GM12864 (cell line): ENCODE results near the gene RXFP4.

Experiments used
- DNase-seq: peaks from one replicate; pipeline ENCODE4 v3.0.0-alpha.2; 2011; ENCODE audit warnings: low read depth
- H3K4me3 ChIP-seq: 2 replicates; pipeline ENCODE4 v1.5.1; 2011; ENCODE audit warnings: mild to moderate bottlenecking, low read depth, low read length, control low read depth
- TF ChIP-seq, protein P1 (sequence below): IDR thresholded peaks from 2 replicates; pipeline ENCODE4 v1.5.1; 2011; ENCODE audit warnings: low read depth, mild to moderate bottlenecking, moderate library complexity, low read length, control low read depth, inconsistent platforms; ENCODE audit errors: missing control alignments

RXFP4 gene

DNA sequence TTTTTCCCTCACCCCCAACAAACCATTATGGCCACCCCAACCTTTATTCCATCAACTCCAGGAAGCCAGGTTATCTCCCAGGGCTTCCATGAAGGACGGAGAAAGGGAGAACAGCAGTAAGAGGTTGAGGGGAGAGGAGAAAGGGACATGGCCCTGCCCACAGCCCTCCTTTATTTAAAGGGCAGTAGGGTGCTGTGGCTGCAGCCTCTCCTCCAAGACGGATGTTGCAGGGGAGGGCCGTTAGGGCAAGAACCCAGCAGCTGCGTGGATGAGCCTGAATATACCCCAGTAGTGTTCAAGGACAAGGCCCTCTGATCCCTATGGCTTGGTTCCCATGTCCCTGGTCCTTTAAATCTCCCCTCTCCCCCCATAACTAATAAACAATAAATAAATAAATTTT lies 5.9 kb downstream of the RXFP4 start:
- H3K4me3 ChIP-seq = no peak overlapping the region
- TF ChIP-seq, protein P1, sequence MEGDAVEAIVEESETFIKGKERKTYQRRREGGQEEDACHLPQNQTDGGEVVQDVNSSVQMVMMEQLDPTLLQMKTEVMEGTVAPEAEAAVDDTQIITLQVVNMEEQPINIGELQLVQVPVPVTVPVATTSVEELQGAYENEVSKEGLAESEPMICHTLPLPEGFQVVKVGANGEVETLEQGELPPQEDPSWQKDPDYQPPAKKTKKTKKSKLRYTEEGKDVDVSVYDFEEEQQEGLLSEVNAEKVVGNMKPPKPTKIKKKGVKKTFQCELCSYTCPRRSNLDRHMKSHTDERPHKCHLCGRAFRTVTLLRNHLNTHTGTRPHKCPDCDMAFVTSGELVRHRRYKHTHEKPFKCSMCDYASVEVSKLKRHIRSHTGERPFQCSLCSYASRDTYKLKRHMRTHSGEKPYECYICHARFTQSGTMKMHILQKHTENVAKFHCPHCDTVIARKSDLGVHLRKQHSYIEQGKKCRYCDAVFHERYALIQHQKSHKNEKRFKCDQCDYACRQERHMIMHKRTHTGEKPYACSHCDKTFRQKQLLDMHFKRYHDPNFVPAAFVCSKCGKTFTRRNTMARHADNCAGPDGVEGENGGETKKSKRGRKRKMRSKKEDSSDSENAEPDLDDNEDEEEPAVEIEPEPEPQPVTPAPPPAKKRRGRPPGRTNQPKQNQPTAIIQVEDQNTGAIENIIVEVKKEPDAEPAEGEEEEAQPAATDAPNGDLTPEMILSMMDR = no peak
- no peak for DNase-seq

DNA sequence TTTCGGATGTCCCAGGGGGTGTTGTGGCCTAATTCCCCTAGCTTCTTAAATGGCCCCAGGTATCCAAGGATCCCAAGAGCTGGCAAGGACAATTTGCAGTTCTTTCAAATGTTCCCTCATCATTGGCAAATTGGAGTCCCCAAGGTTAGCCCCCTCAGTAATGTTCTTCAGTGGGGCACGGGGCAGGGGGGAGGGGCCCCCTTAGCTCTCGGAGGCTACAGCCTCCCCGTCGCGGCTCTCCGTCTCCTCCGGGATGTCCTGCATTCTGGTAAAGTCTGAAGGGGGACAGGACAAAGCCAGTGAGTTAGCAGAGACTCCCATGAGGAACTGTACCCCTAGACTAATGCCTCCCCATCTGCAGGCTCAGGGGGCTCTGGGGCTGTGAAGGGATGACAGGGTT lies 6.3 kb downstream of the RXFP4 start:
- no peak overlapping the region for H3K4me3 ChIP-seq
- no peak for DNase-seq
- TF ChIP-seq, protein P1 = no peak

DNA sequence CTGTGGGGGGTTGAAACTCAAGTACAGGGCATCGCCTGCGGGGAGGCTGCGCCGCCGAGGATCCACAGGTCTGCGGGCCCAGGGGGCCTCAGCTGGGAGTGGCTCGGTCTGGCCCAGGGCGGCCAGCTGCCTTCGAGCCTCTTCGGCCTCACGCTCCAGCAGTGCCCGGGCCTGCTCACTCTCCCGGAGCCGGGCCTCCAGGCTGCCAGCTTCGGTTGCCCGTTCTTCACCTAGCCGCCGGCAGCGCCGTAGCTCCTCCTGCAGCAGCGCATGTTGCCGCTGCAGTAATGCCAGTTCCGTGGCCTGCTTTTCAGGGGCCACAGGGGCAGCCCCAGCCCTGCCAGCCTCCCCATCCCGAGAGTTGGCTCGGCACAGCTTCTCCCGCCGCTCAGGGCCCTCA lies 9.4 kb downstream of the RXFP4 start:
- no peak for DNase-seq
- TF ChIP-seq, protein P1 = no peak
- H3K4me3 ChIP-seq = no peak overlapping the region

DNA sequence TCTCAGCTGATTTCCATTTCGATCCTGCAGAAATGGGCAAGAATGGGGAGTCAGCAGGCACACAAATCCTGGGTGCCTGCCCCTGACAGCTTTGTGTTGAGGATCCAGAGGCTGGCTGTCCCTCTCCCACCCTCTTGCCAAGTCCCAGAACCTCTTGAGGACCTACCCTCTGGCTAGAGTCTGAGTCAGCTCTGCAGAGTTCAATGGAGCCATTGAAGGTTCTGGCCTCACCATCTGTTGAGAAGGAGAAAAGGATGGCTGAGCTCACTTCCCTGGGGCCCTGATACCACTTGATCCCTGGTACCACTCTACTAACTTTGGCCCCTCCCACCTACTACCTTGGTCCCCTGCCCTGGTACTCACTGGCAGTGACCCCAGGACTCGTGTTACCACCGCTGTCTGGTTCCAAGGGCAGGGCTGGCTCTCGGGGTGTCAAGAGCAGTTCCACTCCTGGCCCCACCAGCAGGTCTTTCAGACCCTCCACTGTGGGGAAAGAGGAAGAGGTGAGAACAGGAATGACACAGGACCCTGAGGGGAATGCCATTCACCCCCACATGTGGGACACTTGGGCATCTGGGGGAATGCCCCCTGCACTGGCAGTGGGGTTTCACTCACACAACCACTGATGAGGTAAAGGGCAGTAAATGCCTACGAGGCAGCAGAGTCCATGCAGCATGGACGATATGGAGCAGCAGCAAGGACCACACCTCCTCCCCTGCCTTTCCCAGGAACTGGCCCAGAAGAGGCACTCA lies 10.5 kb downstream of the RXFP4 start:
- TF ChIP-seq, protein P1 = no peak
- no peak for DNase-seq
- no peak overlapping the region for H3K4me3 ChIP-seq

DNA sequence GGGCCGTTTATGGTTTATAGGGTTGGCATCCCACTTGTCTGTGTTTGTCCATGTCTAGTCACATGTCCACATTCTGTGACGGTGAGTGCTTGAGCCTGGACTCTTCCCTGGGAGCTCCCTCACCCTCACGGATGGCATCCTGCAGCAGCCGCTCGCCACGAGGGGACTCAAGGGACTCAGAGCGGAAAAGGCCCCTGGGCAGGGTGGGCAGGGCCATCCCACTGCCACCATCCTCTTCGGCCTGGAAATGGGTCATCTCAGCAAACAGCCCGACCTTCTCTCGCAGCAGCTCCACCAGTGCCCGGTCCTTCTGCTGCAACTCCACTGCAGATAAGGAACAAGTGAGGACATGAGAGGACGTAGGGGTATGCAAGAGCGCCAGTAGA lies 11.1 kb downstream of the RXFP4 start:
- TF ChIP-seq, protein P1 = no peak
- DNase-seq = no peak
- H3K4me3 ChIP-seq = no peak overlapping the region

DNA sequence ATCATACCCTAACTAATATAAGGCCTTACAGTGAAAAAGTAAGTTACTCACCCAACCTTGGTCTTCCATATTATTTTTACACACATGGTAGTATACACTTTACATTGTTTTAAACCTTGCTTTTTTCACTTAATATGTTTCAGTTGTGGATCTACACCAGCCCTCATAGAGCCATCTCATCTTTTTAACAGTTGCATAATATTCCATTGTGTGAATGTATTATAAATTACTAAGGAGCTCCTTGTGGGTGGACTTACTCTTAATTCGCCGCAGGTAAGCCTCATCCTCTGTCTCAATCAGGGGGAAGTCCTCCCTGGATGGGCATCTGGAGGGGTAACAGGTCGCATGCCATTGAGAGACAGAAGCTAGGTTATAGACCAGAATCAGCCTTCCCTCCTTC lies 13.2 kb downstream of the RXFP4 start:
- no peak overlapping the region for H3K4me3 ChIP-seq
- TF ChIP-seq, protein P1 = no peak
- no peak for DNase-seq

DNA sequence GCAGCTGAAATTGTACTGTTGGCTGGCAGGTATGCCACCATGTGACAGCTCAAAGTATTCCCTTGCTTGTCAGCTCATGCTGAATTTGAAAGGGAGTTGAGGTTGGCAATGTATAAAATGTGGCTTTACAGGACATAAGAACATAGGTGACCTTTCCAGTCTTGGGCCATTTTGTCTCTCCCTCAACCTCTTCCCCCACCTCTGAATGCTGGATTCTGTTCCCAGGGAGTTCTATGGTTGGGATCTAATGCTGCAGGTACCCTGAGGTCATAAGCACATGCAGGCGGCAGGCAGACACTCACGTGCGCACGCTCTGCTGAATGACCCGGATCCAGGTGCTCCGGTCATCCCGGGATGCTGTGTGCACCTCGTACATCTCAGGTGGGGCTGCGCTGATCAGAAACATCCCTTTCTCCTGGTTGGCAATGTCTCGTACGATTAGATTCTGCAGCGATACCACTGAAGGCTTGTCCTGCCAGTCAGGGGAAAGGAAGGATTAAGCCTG lies 16.0 kb downstream of the RXFP4 start:
- DNase-seq = no peak
- TF ChIP-seq, protein P1 = no peak
- no peak overlapping the region for H3K4me3 ChIP-seq
